ENCODE measurements around the gene SLC6A3. TPM values are rescaled to one million over a fixed set of nuclear protein-coding genes. Genes with fewer than 3 reads are reported as not detected.

SLC6A3 gene
- polyA plus RNA-seq, 6 donors from 2014 or later, result 0.09 TPM; not detected in 5

- Mint-ChIP-seq H3K4me3 (no peak overlapping the region), H3K27me3 (peaks cover 40 to 72% (median 59%) of the 10 kb centered on the region in 3 donors), H3K4me1 (peaks cover 9 to 16% (median 15%) of the 10 kb centered on the region in 3 donors), H3K9me3 (peaks cover 4 to 10% (median 6%) of the 10 kb centered on the region in 7 donors), H3K27ac (no peak overlapping the region), H3K36me3 (peaks cover 4 to 16% of the 10 kb centered on the region in 2 donors)
- DNase-seq, result no peak
- no peak for ATAC-seq (ENCODE audit: low read depth in 2 of 2)
Observed at GRCh38 chr5:1440098-1440493, 5.1 kb downstream of the SLC6A3 start.

GRCh38 chr5:1439388-1440097, 5.7 kb downstream of the SLC6A3 start:
- H3K27ac Mint-ChIP-seq, result no peak overlapping the region
- ATAC-seq (ENCODE audit: low read depth in 2 of 2) (no peak), DNase-seq (no peak)
- peaks cover 9 to 16% (median 11%) of the 10 kb centered on the region in 3 donors for H3K4me1 Mint-ChIP-seq
- H3K4me3 Mint-ChIP-seq, result no peak overlapping the region
- peaks cover 4 to 16% of the 10 kb centered on the region in 2 donors for H3K36me3 Mint-ChIP-seq
- peaks cover 37 to 68% (median 56%) of the 10 kb centered on the region in 3 donors for H3K27me3 Mint-ChIP-seq
- H3K9me3 Mint-ChIP-seq, result peaks cover 4 to 10% (median 6%) of the 10 kb centered on the region in 7 donors

GRCh38 chr5:1438871-1439270, 6.4 kb downstream of the SLC6A3 start:
- H3K36me3 Mint-ChIP-seq, result peaks cover 4 to 16% of the 10 kb centered on the region in 2 donors

GRCh38 chr5:1437876-1438559, 7.2 kb downstream of the SLC6A3 start:
- no peak for DNase-seq
- H3K4me3 Mint-ChIP-seq, result no peak overlapping the region
- no peak overlapping the region for H3K27ac Mint-ChIP-seq
- no peak for ATAC-seq (ENCODE audit: low read depth in 2 of 2)
- H3K27me3 Mint-ChIP-seq, result peaks cover 28 to 60% (median 51%) of the 10 kb centered on the region in 3 donors
- H3K36me3 Mint-ChIP-seq, result peaks cover 4 to 16% of the 10 kb centered on the region in 2 donors
- H3K9me3 Mint-ChIP-seq, result peaks cover 6 to 12% (median 9%) of the 10 kb centered on the region in 7 donors
- H3K4me1 Mint-ChIP-seq, result peaks cover 0 to 4% (median 2%) of the 10 kb centered on the region in 3 donors

More at GRCh38 chr5:1438871-1439270, 6.4 kb downstream of the SLC6A3 start:
- peaks cover 4 to 11% (median 4%) of the 10 kb centered on the region in 3 donors for H3K4me1 Mint-ChIP-seq
- no peak overlapping the region for H3K27ac Mint-ChIP-seq
- H3K9me3 Mint-ChIP-seq, result peaks cover 4 to 10% (median 6%) of the 10 kb centered on the region in 7 donors
- H3K27me3 Mint-ChIP-seq, result peaks cover 31 to 62% (median 50%) of the 10 kb centered on the region in 3 donors
- no peak overlapping the region for H3K4me3 Mint-ChIP-seq
- no peak for DNase-seq
- ATAC-seq (ENCODE audit: low read depth in 2 of 2), result no peak

- Mint-ChIP-seq H3K27me3 (peaks cover 26 to 53% (median 44%) of the 10 kb centered on the region in 3 donors), H3K4me3 (peak overlapping the region in 1 of 8 donors; percentile 58), H3K27ac (no peak overlapping the region)
Observed at GRCh38 chr5:1437226-1437829, 7.9 kb downstream of the SLC6A3 start.

GRCh38 chr5:1436681-1437080, 8.6 kb downstream of the SLC6A3 start:
- H3K36me3 Mint-ChIP-seq, result peaks cover 4 to 16% of the 10 kb centered on the region in 2 donors
- DNase-seq, result no peak
- H3K9me3 Mint-ChIP-seq, result peaks cover 6 to 12% (median 9%) of the 10 kb centered on the region in 7 donors
- H3K27ac Mint-ChIP-seq, result no peak overlapping the region
- no peak overlapping the region for H3K4me3 Mint-ChIP-seq
- ATAC-seq (ENCODE audit: low read depth in 2 of 2), result no peak
- peaks cover 0 to 4% (median 0%) of the 10 kb centered on the region in 3 donors for H3K4me1 Mint-ChIP-seq
- H3K27me3 Mint-ChIP-seq, result peaks cover 26 to 47% (median 37%) of the 10 kb centered on the region in 3 donors

More at GRCh38 chr5:1437226-1437829, 7.9 kb downstream of the SLC6A3 start:
- Mint-ChIP-seq H3K9me3 (peaks cover 6 to 12% (median 9%) of the 10 kb centered on the region in 7 donors), H3K4me1 (peaks cover 0 to 4% (median 0%) of the 10 kb centered on the region in 3 donors), H3K36me3 (peaks cover 4 to 16% of the 10 kb centered on the region in 2 donors)
- DNase-seq (no peak), ATAC-seq (ENCODE audit: low read depth in 2 of 2) (no peak)

GRCh38 chr5:1436036-1436435, 9.2 kb downstream of the SLC6A3 start:
- H3K27me3 Mint-ChIP-seq, result peaks cover 23 to 41% (median 34%) of the 10 kb centered on the region in 3 donors
- peaks cover 4 to 14% of the 10 kb centered on the region in 2 donors for H3K36me3 Mint-ChIP-seq
- H3K4me3 Mint-ChIP-seq, result no peak overlapping the region
- DNase-seq (no peak), ATAC-seq (ENCODE audit: low read depth in 2 of 2) (no peak)
- H3K4me1 Mint-ChIP-seq, result peaks cover 0 to 4% (median 0%) of the 10 kb centered on the region in 3 donors
- peaks cover 6 to 12% (median 9%) of the 10 kb centered on the region in 7 donors for H3K9me3 Mint-ChIP-seq
- H3K27ac Mint-ChIP-seq, result no peak overlapping the region

GRCh38 chr5:1435369-1435768, 9.9 kb downstream of the SLC6A3 start:
- peaks cover 17 to 34% (median 32%) of the 10 kb centered on the region in 3 donors for H3K27me3 Mint-ChIP-seq
- H3K27ac Mint-ChIP-seq, result no peak overlapping the region

GRCh38 chr5:1432296-1432695, 12.9 kb downstream of the SLC6A3 start:
- no peak overlapping the region for H3K27ac Mint-ChIP-seq

More at GRCh38 chr5:1435369-1435768, 9.9 kb downstream of the SLC6A3 start:
- Mint-ChIP-seq H3K9me3 (peaks cover 4 to 14% (median 8%) of the 10 kb centered on the region in 7 donors), H3K36me3 (peaks cover 3 to 9% of the 10 kb centered on the region in 2 donors), H3K4me3 (no peak overlapping the region), H3K4me1 (peaks cover 0 to 4% (median 0%) of the 10 kb centered on the region in 3 donors)
- DNase-seq (no peak), ATAC-seq (ENCODE audit: low read depth in 2 of 2) (no peak)

GRCh38 chr5:1431896-1432295, 13.3 kb downstream of the SLC6A3 start:
- Mint-ChIP-seq H3K4me1 (no peaks in the 10 kb centered on the region), H3K27ac (no peak overlapping the region), H3K36me3 (peaks cover 2 to 20% of the 10 kb centered on the region in 2 donors), H3K9me3 (peaks cover 9 to 39% (median 30%) of the 10 kb centered on the region in 7 donors), H3K4me3 (no peak overlapping the region), H3K27me3 (peaks cover 7 to 18% (median 14%) of the 10 kb centered on the region in 3 donors)
- no peak for DNase-seq
- ATAC-seq (ENCODE audit: low read depth in 2 of 2), result no peak

More at GRCh38 chr5:1432296-1432695, 12.9 kb downstream of the SLC6A3 start:
- no peak for DNase-seq
- Mint-ChIP-seq H3K36me3 (peaks cover 0 to 19% of the 10 kb centered on the region in 2 donors), H3K9me3 (peaks cover 9 to 35% (median 27%) of the 10 kb centered on the region in 7 donors), H3K4me3 (no peak overlapping the region), H3K4me1 (peaks cover 0 to 3% (median 0%) of the 10 kb centered on the region in 3 donors), H3K27me3 (peaks cover 7 to 22% (median 18%) of the 10 kb centered on the region in 3 donors)
- ATAC-seq (ENCODE audit: low read depth in 2 of 2), result no peak

- Mint-ChIP-seq H3K36me3 (peaks cover 8 to 27% of the 10 kb centered on the region in 2 donors), H3K4me3 (no peak overlapping the region), H3K4me1 (no peaks in the 10 kb centered on the region), H3K27ac (no peak overlapping the region), H3K9me3 (peaks cover 14 to 46% (median 34%) of the 10 kb centered on the region in 7 donors), H3K27me3 (peaks cover 7 to 16% (median 13%) of the 10 kb centered on the region in 3 donors)
- no peak for DNase-seq
- ATAC-seq (ENCODE audit: low read depth in 2 of 2), result no peak
Observed at GRCh38 chr5:1431021-1431811, 14.0 kb downstream of the SLC6A3 start.

- no peak for ATAC-seq (ENCODE audit: low read depth in 2 of 2)
Observed at GRCh38 chr5:1430121-1430795, 15.0 kb downstream of the SLC6A3 start.

More at GRCh38 chr5:1430121-1430795, 15.0 kb downstream of the SLC6A3 start:
- Mint-ChIP-seq H3K36me3 (peaks cover 12 to 27% of the 10 kb centered on the region in 2 donors), H3K4me1 (no peaks in the 10 kb centered on the region), H3K27me3 (peaks cover 7 to 16% (median 13%) of the 10 kb centered on the region in 3 donors), H3K27ac (no peak overlapping the region), H3K4me3 (no peak overlapping the region), H3K9me3 (peaks cover 14 to 52% (median 38%) of the 10 kb centered on the region in 7 donors)
- no peak for DNase-seq

Data from naive B cell (primary cell).